HepG2 (cell line): ENCODE measurements around the gene SCGB1C2. TPM values are rescaled to one million over a fixed set of nuclear protein-coding genes. Genes with fewer than 3 reads are reported as not detected.

Experiments used
- ATAC-seq: fragments of 200-7000 bp; cut with Tn5 transposase; 3 replicates; pipeline ENCODE4 v1.9.1; 2020; ENCODE audit warnings: mild to moderate bottlenecking, moderate library complexity
- BruUV-seq: library from RNA; stranded (reverse); fragments of 400-500 nt; replicated peaks from 2 replicates; lab custom pipeline; 2021; lab: Mats Ljungman, UMichigan
- CTCF ChIA-PET: fragments of 300-600 bp; formaldehyde crosslinking; extraction: SDS; loops from one replicate; lab custom pipeline; 2021; ENCODE audit warnings: low total read pairs, inconsistent platforms, low intra/inter-chr PET ratio; lab: Yijun Ruan, JAX
- POLR2A ChIA-PET: fragments of 350-600 bp; sonication (Branson Sonifier 250); formaldehyde crosslinking; loops from one replicate; lab custom pipeline; 2020; ENCODE audit warnings: antibody characterized with exemption, inconsistent platforms; lab: Yijun Ruan, JAX
- DNase-seq: peaks from one replicate; pipeline ENCODE4 v3.0.0-alpha.2; 2015; ENCODE audit warnings: low spot score
- FAIRE-seq: peaks from 3 replicates; lab custom pipeline; 2011; peaks lifted over from hg19 to GRCh38; lab: Jason Lieb, UNC
- H2AFZ ChIP-seq: one replicate; pipeline ENCODE4 v1.6.1; 2011; ENCODE audit warnings: low read length, inconsistent platforms
- H3K27ac ChIP-seq: fragments of 300-600 bp; 3 replicates; pipeline ENCODE4 v1.8.0; 2011; ENCODE audit warnings: mixed run types, mild to moderate bottlenecking, mixed read lengths, low read length, inconsistent platforms; ENCODE audit not compliant: insufficient read depth; ENCODE audit errors: extremely low read length
- H3K27me3 ChIP-seq, 2 experiments: fragments of 200-600 bp in 1 of 2; 2 replicates in 1 of 2; 3 replicates in 1 of 2; pipeline versions ENCODE4 v1.6.0 to v1.8.0; 2011; ENCODE audit warnings: low read length in 2 of 2, mild to moderate bottlenecking in 2 of 2, moderate library complexity in 2 of 2, inconsistent platforms in 1 of 2; ENCODE audit not compliant: insufficient read depth in 2 of 2, control insufficient read depth in 1 of 2
- H3K36me3 ChIP-seq, 2 experiments: fragments of 200-600 bp in 1 of 2; replicated peaks in 1 of 2; 2 replicates in 1 of 2; 3 replicates in 1 of 2; pipeline versions ENCODE4 v1.5.1 to v1.8.0; 2011; ENCODE audit warnings: low read length in 2 of 2, inconsistent platforms in 1 of 2; ENCODE audit not compliant: insufficient read depth in 2 of 2, control insufficient read depth in 1 of 2
- H3K4me1 ChIP-seq: 2 replicates; pipeline ENCODE4 v1.5.1; 2012; ENCODE audit warnings: low read length, inconsistent platforms; ENCODE audit not compliant: insufficient read depth
- H3K4me2 ChIP-seq: 2 replicates; pipeline ENCODE4 v1.6.0; 2011; ENCODE audit warnings: low read depth, low read length, inconsistent platforms
- H3K4me3 ChIP-seq, 3 experiments: fragments of 200-600 bp in 1 of 3; sonication (generic), shearing (Covaris generic) in 1 of 3; replicated peaks in 1 of 3; 2 replicates each; pipeline ENCODE4 v1.5.1; 2011 to 2016; ENCODE audit warnings: low read length in 3 of 3, inconsistent platforms in 2 of 3, low read depth in 2 of 3, mild to moderate bottlenecking in 2 of 3, control low read depth in 1 of 3, mixed read lengths in 1 of 3; ENCODE audit not compliant: insufficient read depth in 1 of 3
- H3K79me2 ChIP-seq: one replicate; pipeline ENCODE4 v1.6.1; 2011; ENCODE audit warnings: low read length, inconsistent platforms; ENCODE audit not compliant: insufficient read depth
- H3K9ac ChIP-seq: 2 replicates; pipeline ENCODE4 v1.6.0; 2011; ENCODE audit warnings: mild to moderate bottlenecking, low read depth, low read length, inconsistent platforms; ENCODE audit not compliant: insufficient read depth
- H3K9me3 ChIP-seq: 2 replicates; pipeline ENCODE4 v1.5.1; 2012; ENCODE audit warnings: mild to moderate bottlenecking, low read length
- H4K20me1 ChIP-seq: 2 replicates; pipeline ENCODE4 v1.6.0; 2011; ENCODE audit warnings: inconsistent platforms, mild to moderate bottlenecking, low read length, moderate library complexity; ENCODE audit not compliant: insufficient read depth
- BRD4 ChIP-seq: sonication (generic); formaldehyde crosslinking; IDR thresholded peaks from 2 replicates; pipeline ENCODE4 v1.4.0; 2020; ENCODE audit warnings: missing genetic modification reagents
- HNRNPL ChIP-seq: fragments of 200-400 bp; formaldehyde crosslinking; IDR thresholded peaks from 2 replicates; pipeline ENCODE4 v1.6.1; 2017; ENCODE audit warnings: mild to moderate bottlenecking, low read depth, low read length
- HOMEZ ChIP-seq: IDR thresholded peaks from 2 replicates; pipeline ENCODE4 v1.6.1; 2016; ENCODE audit warnings: low read depth
- MTF1 ChIP-seq: sonication (generic); formaldehyde crosslinking; IDR thresholded peaks from 2 replicates; pipeline ENCODE4 v1.5.0; 2020; ENCODE audit warnings: missing genetic modification reagents
- MTF2 ChIP-seq: sonication (generic); formaldehyde crosslinking; IDR thresholded peaks from 2 replicates; pipeline ENCODE4 v1.5.0; 2020; ENCODE audit warnings: missing genetic modification reagents, borderline replicate concordance
- NFYB ChIP-seq: sonication (generic); formaldehyde crosslinking; IDR thresholded peaks from 2 replicates; pipeline ENCODE4 v1.4.0; 2020; ENCODE audit warnings: missing genetic modification reagents
- NR2F1 ChIP-seq, 2 experiments: fragments of 450-650 bp in 1 of 2; formaldehyde crosslinking in 1 of 2; IDR thresholded peaks; 2 replicates each; pipeline versions ENCODE4 v1.5.0 to v1.6.1; 2016 to 2020; ENCODE audit warnings: mild to moderate bottlenecking in 1 of 2, missing compliant biosample characterization in 1 of 2, missing genetic modification reagents in 1 of 2, moderate library complexity in 1 of 2
- NR2F2 ChIP-seq: IDR thresholded peaks from 2 replicates; pipeline ENCODE4 v1.6.1; 2012; ENCODE audit warnings: low read depth, inconsistent platforms, borderline replicate concordance
- TAF15 ChIP-seq: fragments of 200-400 bp; formaldehyde crosslinking; IDR thresholded peaks from one replicate; pipeline ENCODE4 v1.6.1; 2018; ENCODE audit warnings: mild to moderate bottlenecking, low read depth, low read length; ENCODE audit not compliant: poor library complexity, severe bottlenecking
- TEF ChIP-seq: sonication (generic); formaldehyde crosslinking; IDR thresholded peaks from 2 replicates; pipeline ENCODE4 v1.5.0; 2020; ENCODE audit warnings: missing genetic modification reagents
- ZNF138 ChIP-seq: sonication (generic); formaldehyde crosslinking; IDR thresholded peaks from 2 replicates; pipeline ENCODE4 v1.5.0; 2020; ENCODE audit warnings: mild to moderate bottlenecking, low read depth, missing genetic modification reagents
- ZNF432 ChIP-seq: sonication (generic); formaldehyde crosslinking; IDR thresholded peaks from 2 replicates; pipeline ENCODE4 v1.5.0; 2020; ENCODE audit warnings: missing genetic modification reagents, mild to moderate bottlenecking, borderline replicate concordance
- ZNF574 ChIP-seq: sonication (generic); formaldehyde crosslinking; IDR thresholded peaks from 2 replicates; pipeline ENCODE4 v1.4.0; 2020; ENCODE audit warnings: missing genetic modification reagents
- ZNF691 ChIP-seq: sonication (generic); formaldehyde crosslinking; IDR thresholded peaks from 2 replicates; pipeline ENCODE4 v1.4.0; 2020; ENCODE audit warnings: missing genetic modification reagents, low read depth, mild to moderate bottlenecking, borderline replicate concordance
- ZSCAN22 ChIP-seq: sonication (generic); formaldehyde crosslinking; IDR thresholded peaks from 2 replicates; pipeline ENCODE4 v1.4.0; 2020; ENCODE audit warnings: mild to moderate bottlenecking, missing genetic modification reagents
- WGBS: methylation state at CpG from one replicate; pipeline ENCODE4 v1.1.6; 2017; ENCODE audit warnings: low lambda C conversion rate; 5-methylcytosine and 5-hydroxymethylcytosine counted together
- in situ Hi-C: cut with HindIII; loops from 2 replicates; pipeline ENCODE4 v1.10.0; 2017; ENCODE audit warnings: low pct_unique_long_range_greater_than_20kb; ENCODE audit not compliant: extremely low pct_ligation_motif_present
- intact Hi-C: fragments of 100-400 bp; cut with micrococcal nuclease; formaldehyde crosslinking; loops from one replicate; pipeline ENCODE4 v1.10.0; 2022; ENCODE audit not compliant: unreplicated experiment
- polyA plus RNA-seq, 8 experiments: library from polyadenylated mRNA; depleted of rRNA in 3 of 8; stranded (reverse) in 7 of 8; unstranded in 1 of 8; fragments of >200 nt; fragmentation: Illumina TruSeq in 4 of 8; extraction: Trizol in 4 of 8; gene quantifications; 2 replicates each; pipeline versions ENCODE4 v1.2.1 to v1.2.3, GENCODE V29; 2011 to 2016; ENCODE audit warnings: low read depth in 4 of 8, missing spikeins in 1 of 8, mixed read lengths in 1 of 8; ENCODE audit not compliant: insufficient read depth in 1 of 8
- total RNA-seq, 5 experiments: library from RNA; depleted of rRNA; stranded (reverse); fragments of >200 nt; fragmentation: Illumina TruSeq; extraction: Trizol; gene quantifications; 2 replicates each; pipeline ENCODE4 v1.2.3, GENCODE V29; 2016; ENCODE audit warnings: low read depth in 1 of 5

The SCGB1C2 gene
- total and polyA plus RNA-seq, 2 of the 13 experiments (the other 11 are each of a cell fraction or from before 2014, with no cell fraction given) = not detected

- Histone ChIP-seq H3K4me1 (no peaks in the 10 kb centered on the region), H3K9ac (no peak overlapping the region), H3K4me3 (no peak overlapping the region), H3K79me2 (no peaks in the 10 kb centered on the region), H3K27ac (no peak overlapping the region), H3K27me3 (peaks cover 8 to 45% of the 10 kb centered on the region in 2 experiments), H3K9me3 (no peaks in the 10 kb centered on the region), H2AFZ (no peak overlapping the region), H3K36me3 (no peaks in the 10 kb centered on the region), H4K20me1 (no peaks in the 10 kb centered on the region), H3K4me2 (no peak overlapping the region)
- ChIA-PET CTCF (no interaction called here), POLR2A (no interaction called here)
- TF ChIP-seq ZSCAN22 (CRISPR knock-in tag) (no peak), NR2F1 (CRISPR knock-in tag; IDR thresholded peaks at IDR 0.05) (no peak), ZNF138 (CRISPR knock-in tag) (no peak), ZNF574 (CRISPR knock-in tag) (no peak), ZNF691 (CRISPR knock-in tag) (no peak), TAF15 (no peak), NFYB (CRISPR knock-in tag) (no peak), HOMEZ (CRISPR knock-in tag) (no peak), HNRNPL (no peak), MTF2 (CRISPR knock-in tag) (no peak), ZNF432 (CRISPR knock-in tag) (no peak), NR2F2 (no peak), BRD4 (CRISPR knock-in tag) (no peak), TEF (CRISPR knock-in tag) (no peak), MTF1 (CRISPR knock-in tag) (no peak)
- DNase-seq = no peak
- intact Hi-C loops = no loop called here
- no peak for ATAC-seq
- BruUV-seq = no TSS peak
- in situ Hi-C loops = no loop called here
- no peak for FAIRE-seq
- 53% methylated on average over 6 of the region's 15 CpGs for WGBS
Measured at GRCh38 chr17:159609-160008, 22.2 kb downstream of the SCGB1C2 start.
